GM12873 (cell line): ENCODE measurements around the gene UCK2.

Experiments
- CTCF ChIP-seq: IDR thresholded peaks from 2 replicates; pipeline ENCODE4 v1.5.1; 2012; ENCODE audit warnings: low read depth, mild to moderate bottlenecking, moderate library complexity, low read length, control low read depth; ENCODE audit not compliant: insufficient read depth; ENCODE audit errors: missing control alignments

UCK2 gene

DNA sequence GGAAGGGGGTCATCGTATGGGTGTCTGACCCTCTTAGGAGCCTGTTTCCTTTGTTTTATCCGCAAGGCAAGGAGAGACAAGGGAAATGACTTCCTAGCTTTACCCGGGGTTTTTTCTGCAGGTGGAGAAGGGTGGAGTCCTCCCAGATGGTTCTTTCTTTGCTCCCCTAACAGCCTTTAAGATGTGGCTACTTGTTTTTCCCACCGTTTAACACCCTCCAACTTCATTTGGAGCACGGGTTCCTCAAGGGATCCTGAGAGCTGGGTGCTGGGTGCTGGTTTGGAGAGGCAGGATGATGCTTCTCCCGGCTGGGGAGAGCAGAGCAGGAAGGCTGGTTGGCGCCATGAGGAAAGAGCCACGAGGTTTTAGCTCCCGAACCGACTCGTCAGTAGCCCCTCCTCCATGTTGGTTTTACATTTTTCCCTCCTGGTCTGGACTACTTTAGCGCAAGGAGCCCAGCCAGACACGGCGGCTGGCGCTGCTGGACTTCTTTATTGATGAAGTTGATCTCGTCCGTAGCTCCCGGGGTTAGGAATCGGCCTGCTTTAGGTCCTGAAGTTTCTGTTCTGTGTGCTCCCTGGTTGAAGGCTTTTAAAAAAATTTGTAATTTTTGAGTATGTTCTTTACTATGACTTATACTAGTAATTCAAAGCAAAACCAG lies 1.4 kb downstream of the UCK2 start:
- no peak for TF ChIP-seq CTCF

- no peak for TF ChIP-seq CTCF
Measured at GRCh38 chr1:165829888-165830287, 2.5 kb downstream of the UCK2 start.

GRCh38 chr1:165831146-165831545 lies 3.7 kb downstream of the UCK2 start:
- TF ChIP-seq CTCF = no peak

DNA sequence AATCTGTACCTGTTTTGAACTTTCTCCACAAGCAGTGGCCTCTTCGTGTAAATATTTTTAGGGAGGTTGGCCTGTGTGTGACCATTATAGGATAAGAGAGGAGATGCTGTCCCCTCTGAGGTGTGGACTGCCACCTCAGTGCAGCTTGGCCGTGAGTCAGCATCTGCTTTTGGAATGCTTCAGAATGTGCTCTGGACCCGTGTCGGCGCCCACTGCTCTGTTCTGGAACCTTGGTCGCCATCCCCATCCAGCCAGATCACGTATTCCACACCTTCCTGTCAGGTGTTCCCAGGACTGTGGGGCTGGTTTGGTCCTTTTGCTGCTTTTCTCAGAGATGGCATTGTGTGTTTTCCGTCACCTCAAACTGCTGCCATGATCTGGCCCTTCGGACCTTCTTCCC lies 5.5 kb downstream of the UCK2 start:
- no peak for TF ChIP-seq CTCF

DNA sequence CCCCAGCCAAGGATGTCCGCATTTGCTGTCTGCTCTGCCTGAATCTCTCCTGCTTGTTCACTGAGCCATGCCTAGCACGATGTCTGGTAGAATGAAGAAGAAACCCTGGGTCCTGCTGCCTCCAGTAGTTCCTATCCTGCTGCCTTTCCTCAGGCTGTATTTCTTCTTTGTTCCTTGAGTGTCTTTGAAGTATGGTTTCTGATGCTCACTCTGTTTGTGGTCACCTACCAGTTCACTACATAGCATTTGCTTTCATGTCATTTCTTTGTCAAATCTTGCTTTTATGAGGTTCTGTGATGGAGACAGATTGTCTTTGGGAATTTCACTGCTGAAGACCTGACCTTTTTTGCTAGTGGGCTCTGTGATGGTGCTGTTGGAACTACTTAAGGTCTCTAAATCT lies 5.9 kb downstream of the UCK2 start:
- TF ChIP-seq CTCF = no peak

DNA sequence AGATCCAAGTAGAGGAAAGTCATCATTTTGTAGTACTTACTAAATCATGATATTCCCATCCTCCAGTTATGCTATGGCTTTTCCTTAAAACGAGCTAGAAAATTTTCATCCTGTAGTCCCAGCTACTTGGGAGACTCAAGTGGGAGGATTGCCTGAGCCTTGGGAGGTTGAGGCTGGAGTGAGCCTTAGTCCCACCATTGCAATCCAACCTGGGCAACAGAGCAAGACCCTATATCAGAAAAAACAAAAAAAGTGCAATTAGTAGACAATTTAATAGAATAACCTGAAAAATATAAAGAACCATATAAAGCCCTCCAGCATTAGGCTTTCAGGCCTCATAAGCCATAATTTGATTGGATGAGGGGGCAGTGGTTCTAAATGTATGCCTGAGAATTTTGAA lies 6.8 kb downstream of the UCK2 start:
- no peak for TF ChIP-seq CTCF

DNA sequence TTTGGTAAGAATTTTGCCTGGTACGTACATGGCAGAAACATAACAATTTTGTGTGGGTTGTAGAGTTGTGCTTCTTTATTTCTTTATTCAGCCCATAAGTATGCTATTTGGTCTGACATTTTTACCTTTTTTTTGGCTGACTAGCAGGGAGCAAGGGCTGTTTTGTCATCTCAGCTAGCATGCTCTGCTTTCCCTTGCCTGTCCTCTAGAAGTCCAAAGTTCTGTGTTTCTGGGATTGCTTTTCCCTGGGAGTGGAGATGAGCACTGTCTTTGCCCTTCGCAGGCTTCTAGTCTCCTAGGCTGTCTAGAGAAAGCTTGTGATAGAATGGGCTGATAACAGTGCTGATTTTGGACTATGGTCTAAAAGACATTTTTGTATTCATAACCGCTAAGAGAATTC lies 7.5 kb downstream of the UCK2 start:
- TF ChIP-seq CTCF = no peak
